M059J (cell line): ENCODE data around the gene FAM90A1. TPM values are rescaled to one million over a fixed set of nuclear protein-coding genes. Genes with fewer than 3 reads are reported as not detected.
"Not testable (repeated sequence)": the region's sequence is repeated elsewhere in the genome, so short reads cannot be mapped to it uniquely, and the experiment has no call there.

Source experiments
- DNase-seq: peaks from one replicate; pipeline ENCODE4 v3.0.0-alpha.2; 2012; ENCODE audit warnings: low read depth
- total RNA-seq: library from RNA; depleted of rRNA; stranded (reverse); fragments of >200 nt; shearing (Covaris generic); gene quantifications from 2 replicates; pipeline ENCODE4 v1.2.3, GENCODE V29; 2014

Gene FAM90A1
- total RNA-seq, 1 experiment from 2014 or later = 0.07 TPM

DNA sequence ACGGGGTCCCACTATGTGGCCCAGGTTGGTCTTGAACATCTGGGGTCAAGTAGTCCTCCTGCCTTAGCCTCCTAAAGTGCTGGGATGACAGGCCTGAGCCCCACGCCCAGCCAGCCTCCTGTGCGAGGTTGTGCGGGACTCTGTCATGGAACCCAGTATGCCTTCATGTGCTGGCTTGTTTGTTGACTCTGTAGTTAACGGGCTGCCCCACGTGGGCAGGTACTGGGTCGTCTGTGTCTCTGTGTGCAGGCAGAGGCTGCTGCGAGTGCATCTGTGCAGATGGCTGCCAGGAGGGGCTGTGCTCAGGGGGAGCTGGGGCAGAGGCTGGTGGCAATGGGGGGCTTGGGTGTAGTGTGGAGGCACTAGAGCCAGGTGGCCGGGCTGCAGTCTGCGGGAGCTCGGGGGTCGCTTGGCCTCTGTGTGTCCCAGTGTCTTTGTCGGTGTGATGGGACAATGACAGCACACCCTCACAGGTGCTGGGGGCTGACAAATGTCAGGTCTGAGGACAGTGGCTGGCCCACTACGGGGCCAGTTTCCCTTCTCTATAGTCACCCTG lies 6.0 kb upstream of the FAM90A1 start:
- DNase-seq = not testable (repeated sequence)

DNA sequence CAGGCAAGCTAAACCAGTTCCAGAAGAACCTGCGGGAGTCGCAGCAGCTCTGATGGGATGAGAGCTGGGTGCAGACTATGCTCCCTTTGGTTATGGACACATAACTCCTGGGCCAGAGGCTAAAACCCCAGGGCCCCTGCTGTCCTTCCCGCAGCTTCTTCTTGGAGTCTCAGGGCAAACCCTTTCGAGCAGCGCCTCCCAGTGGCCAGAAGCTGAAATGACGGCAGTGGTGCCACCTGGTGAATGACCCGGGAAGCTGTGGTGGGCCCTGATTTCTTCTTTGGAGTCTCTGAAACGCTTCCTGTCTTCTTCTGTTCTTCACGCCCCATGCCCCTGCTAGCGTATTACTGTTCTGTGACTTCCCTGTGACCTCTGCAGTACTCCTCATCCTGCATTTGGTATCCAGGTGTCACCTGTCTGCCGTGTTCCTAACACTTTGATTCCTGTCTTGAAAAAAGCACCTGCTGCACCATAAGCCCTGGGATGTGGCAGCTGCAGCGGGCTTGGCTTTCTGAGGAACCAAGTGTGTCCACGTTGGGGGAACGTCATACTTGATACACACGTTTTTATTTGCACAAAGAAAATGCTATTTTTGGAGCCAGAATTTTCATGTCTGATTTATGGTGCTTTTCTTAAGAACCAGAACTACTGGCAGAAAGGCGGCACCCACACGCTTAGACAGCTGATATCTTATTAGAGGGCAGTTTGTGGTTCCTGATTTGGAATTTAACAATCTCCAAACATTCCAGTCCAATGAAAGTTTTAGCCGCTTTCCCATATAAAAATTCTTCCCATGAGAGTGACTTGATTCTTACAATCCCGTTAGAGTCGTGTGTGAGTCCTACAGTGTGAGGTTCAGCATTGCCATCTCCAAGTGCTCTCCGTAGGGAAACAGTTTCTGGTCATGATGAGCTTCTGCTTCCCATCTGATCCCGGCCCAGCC lies 4.5 kb upstream of the FAM90A1 start:
- peak; percentile 74 for DNase-seq

- not testable (repeated sequence) for DNase-seq
These were observed 3.6 kb upstream of the FAM90A1 start for GRCh38 chr12:8231049-8231448.

DNA sequence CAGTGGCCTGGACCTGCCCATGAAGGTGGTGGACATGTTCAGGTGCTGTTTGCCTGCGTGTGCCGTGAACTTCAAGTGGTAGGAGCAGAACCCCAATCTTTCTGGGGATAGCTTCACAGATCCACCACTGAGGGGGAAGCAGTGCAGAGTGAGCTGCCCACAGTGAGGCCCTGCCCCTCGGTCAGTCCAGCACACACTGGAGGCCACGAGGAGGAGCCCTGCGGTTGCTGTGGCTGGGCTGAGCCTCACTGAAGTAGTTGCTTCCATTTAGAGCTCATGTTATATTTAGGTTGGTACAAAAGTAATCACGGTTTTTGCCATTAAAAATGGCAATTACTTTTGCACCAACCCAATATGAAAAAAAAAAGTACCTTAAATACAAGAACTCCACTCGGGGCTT lies 2.1 kb upstream of the FAM90A1 start:
- DNase-seq = not testable (repeated sequence)

- not testable (repeated sequence) for DNase-seq
These were observed 1.2 kb upstream of the FAM90A1 start for GRCh38 chr12:8228607-8229006.

GRCh38 chr12:8227732-8228077 lies 287 bp upstream of the FAM90A1 start:
- DNase-seq = not testable (repeated sequence)

GRCh38 chr12:8226355-8226754 lies 1.1 kb downstream of the FAM90A1 start:
- no peak for DNase-seq

- DNase-seq = not testable (repeated sequence)
These were observed 2.6 kb downstream of the FAM90A1 start for GRCh38 chr12:8224782-8225181.

DNA sequence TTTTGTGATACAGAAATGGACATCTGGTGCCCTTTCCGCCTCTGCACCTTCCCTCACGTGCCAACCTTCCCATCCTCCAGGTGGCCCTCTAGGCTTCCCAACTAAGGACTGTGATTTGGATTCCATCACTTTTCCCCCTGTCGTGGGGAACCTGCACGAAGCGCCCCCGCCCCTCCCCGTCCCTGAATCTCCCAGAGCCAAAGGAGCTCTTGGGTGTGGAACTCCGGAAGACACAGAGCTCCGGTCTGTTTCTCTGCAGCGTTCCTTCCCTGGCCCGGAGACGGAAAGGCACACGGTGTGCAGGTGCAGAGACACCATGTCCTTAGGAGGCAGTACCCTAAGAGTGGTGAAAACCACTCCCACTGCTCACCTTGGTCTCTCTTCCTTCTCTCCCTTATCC lies 3.8 kb downstream of the FAM90A1 start:
- DNase-seq = not testable (repeated sequence)

DNA sequence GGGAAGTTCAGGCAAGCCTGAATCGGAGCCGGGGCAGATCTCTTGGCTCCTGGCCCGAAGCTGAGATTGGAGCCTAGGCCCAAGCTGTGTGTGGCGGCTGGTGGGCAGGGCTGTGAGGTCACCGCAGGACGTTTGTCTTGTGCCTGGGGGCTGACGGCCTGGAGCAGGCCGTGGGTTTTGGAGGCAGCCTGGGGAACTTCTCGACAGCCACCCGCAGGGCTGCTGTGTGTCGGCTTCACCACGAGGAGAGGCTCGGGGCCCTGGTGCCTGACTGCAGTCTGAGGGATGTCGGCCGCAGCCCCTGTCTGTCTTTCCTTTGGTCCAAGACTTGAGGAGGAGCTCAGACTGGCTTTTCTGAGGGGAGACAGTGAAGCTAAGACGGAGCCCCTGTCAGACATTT lies 5.1 kb downstream of the FAM90A1 start:
- DNase-seq = not testable (repeated sequence)

DNA sequence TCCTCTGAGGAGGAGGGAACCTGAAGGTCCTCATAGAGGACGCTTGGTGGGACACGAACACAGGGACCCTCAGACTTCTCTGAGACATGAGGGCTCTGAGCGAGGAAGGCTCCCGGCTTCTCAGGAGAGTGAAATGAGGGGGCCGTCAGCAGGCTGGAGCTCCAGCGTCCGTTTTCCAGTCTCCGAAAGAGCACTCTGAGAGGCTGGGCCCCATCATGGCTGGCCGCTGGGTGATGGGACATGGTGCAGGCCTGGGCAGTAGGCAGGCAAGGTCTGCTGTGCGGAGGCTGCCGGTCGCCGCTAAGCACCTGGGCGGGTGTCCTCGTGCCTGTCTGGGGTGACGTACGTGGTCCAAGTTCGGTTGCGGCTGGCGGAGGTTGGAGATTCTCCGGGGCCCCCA lies 5.6 kb downstream of the FAM90A1 start:
- not testable (repeated sequence) for DNase-seq

- DNase-seq = not testable (repeated sequence)
These were observed 6.0 kb downstream of the FAM90A1 start for GRCh38 chr12:8221375-8221774.

GRCh38 chr12:8218711-8219382 lies 8.6 kb downstream of the FAM90A1 start:
- not testable (repeated sequence) for DNase-seq

DNA sequence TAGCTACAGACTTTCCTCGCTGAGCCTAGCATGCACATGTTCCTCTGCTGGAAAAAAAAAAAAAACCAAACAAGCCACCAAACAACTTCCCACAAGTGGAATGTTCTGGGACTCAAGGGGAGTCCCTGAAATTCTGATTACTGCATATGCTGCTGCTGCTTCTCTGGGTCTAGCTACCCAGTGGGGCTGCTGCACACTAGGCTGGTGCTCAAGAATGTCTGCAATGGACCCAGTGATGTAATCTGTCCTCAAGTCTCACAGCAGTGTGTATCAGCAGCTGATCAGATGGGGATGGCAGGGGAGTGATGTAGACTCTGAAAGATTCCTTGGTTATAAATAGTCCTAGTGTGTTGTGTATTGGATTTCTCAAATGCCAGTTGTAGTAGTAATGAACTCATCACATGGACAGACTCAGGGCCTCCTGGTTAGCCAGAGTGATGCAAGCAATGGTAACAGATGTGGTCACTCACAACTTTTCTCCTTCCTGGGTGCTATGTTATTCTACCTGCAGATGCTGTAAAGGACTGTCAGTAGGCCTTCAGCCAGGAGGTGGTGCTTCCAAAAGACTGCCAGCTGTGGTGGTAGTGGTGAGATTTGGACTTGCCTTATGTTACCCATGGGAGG lies 29.6 kb downstream of the FAM90A1 start:
- not testable (repeated sequence) for DNase-seq

DNA sequence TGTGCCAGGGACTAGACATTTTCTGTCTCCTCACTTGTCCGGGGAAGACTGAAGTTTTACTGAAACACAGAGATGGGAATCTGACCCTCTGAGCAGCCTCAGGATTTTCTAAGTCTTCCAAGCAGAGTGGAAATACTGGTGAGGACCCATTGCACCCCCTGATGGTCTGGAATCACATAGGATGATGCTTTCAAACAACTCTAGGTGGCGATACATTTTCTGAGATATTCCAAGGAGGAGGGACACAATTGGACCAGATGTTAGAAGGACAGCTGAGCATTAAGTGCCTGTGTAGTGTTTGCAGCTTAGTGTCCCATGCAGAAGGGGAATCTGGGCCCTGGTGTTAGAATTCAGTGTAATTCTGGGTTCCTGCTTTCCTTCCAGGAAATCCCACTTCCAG lies 39.3 kb downstream of the FAM90A1 start:
- peak; percentile 1 for DNase-seq

GRCh38 chr12:8184206-8184605 lies 43.2 kb downstream of the FAM90A1 start:
- not testable (repeated sequence) for DNase-seq

DNA sequence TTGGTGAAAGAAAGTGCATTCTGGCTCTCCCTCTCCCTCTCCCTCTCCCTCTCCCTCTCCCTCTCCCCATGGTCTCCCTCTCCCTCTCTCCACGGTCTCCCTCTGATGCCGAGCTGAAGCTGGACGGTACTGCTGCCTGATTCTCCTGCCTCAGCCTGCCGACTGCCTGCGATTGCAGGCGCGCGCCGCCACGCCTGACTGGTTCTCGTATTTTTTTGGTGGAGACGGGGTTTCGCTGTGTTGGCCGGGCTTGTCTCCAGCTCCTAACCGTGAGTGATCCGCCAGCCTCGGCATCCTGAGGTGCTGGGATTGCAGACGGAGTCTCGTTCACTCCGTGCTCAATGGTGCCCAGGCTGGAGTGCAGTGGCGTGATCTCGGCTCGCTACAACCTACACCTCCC lies 44.1 kb downstream of the FAM90A1 start:
- not testable (repeated sequence) for DNase-seq

GRCh38 chr12:8182923-8183322 lies 44.5 kb downstream of the FAM90A1 start:
- not testable (repeated sequence) for DNase-seq

GRCh38 chr12:8181271-8181670 lies 46.1 kb downstream of the FAM90A1 start:
- DNase-seq = not testable (repeated sequence)

DNA sequence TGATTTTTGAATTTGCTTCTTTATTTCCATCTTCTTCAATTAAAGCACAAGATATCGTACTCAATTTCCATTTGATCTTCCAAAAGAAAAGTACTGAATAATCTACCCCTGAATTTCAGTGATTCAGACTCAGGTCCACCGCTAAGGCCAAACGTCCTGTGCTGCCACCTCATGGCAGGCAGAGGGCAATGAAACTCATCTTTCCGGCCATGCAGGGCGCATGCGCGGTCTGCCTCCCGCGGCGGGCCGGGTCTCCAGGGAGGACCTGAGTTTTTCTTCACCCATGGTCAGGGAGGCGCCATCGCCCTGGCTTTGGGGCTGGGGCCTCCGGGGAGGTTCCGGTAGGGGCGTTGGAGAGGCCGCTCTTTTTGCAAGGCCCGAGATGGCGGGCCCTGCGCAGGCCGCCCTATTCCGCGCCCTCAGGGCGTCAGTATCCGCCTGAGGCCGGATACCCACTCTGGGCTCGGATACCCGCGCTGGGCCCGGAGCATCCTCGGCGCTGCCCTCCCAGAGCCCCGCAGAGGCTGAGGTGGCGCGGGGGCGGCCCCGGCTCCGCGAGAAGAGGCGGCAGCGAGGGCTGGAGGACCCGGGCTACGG lies 47.3 kb downstream of the FAM90A1 start:
- DNase-seq = peak; percentile 71

DNA sequence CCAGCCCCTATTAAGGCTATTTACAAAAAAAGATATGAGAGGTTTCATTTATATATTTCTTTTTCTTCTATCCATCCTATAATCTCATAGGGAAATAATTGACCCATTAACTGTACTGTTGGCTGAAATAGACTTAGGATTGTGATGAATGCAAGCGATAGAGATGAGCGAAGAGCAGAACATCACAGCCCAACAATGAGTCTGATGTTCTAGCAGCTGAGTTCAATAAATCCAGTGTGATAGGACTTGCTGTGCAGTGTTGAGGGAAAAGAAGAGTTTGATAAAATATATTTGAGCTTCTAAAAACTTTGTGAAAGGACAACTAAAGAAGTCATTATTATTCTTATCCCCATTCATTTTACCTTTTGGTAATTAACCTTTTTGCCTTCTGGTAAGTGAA lies 54.5 kb downstream of the FAM90A1 start:
- not testable (repeated sequence) for DNase-seq
